Tibial nerve (tissue), 4 donors: ENCODE measurements around the gene SRPK2. TPM values are rescaled to one million over a fixed set of nuclear protein-coding genes. Genes with fewer than 3 reads are reported as not detected.
"Not testable (repeated sequence)": the region's sequence is repeated elsewhere in the genome, so short reads cannot be mapped to it uniquely, and the experiment has no call there.

Source experiments
- DNase-seq, 2 donors: peaks; one replicate each; pipeline ENCODE4 v3.0.0-alpha.2; 2019; ENCODE audit warnings: low spot score in 2 of 2
- H3K27ac ChIP-seq, 4 donors: fragments of 200-600 bp; sonication (generic) in 3 of 4; one replicate each; pipeline ENCODE4 v1.5.1; 2017 to 2019; ENCODE audit warnings: mild to moderate bottlenecking in 1 of 4
- H3K27me3 ChIP-seq, 2 donors: fragments of 200-600 bp; sonication (generic) in 1 of 2; one replicate each; pipeline versions ENCODE4 v1.5.1 to v1.6.0; 2017 to 2019
- H3K36me3 ChIP-seq, 3 donors: fragments of 200-600 bp; sonication (generic); one replicate each; pipeline ENCODE4 v1.5.1; 2018 to 2019
- H3K4me1 ChIP-seq, 4 donors: fragments of 200-600 bp; sonication (generic) in 3 of 4; one replicate each; pipeline ENCODE4 v1.5.1; 2017 to 2019
- H3K4me3 ChIP-seq, 4 donors: fragments of 200-600 bp; sonication (generic) in 3 of 4; one replicate each; pipeline ENCODE4 v1.5.1; 2017 to 2019; ENCODE audit warnings: mild to moderate bottlenecking in 1 of 4, moderate library complexity in 1 of 4
- H3K9me3 ChIP-seq, 4 donors: fragments of 200-600 bp; sonication (generic) in 3 of 4; one replicate each; pipeline ENCODE4 v1.5.1; 2017 to 2019
- EP300 ChIP-seq, 2 donors: sonication (generic); formaldehyde crosslinking; IDR thresholded peaks; one replicate each; pipeline ENCODE4 v1.6.1; 2017; ENCODE audit warnings: antibody characterized with exemption in 2 of 2, mild to moderate bottlenecking in 1 of 2
- POLR2A ChIP-seq, 2 donors: fragments of 450-650 bp; IDR thresholded peaks; one replicate each; pipeline ENCODE4 v1.6.1; 2017; ENCODE audit warnings: antibody characterized with exemption in 2 of 2, mild to moderate bottlenecking in 2 of 2, moderate library complexity in 2 of 2
- WGBS, 2 donors: methylation state at CpG; one replicate each; pipeline ENCODE4 v1.1.5; 2018; 5-methylcytosine and 5-hydroxymethylcytosine counted together
- total RNA-seq, 4 donors: library from RNA; depleted of rRNA; stranded (reverse); fragments of >200 nt; gene quantifications; one replicate each; pipeline ENCODE4 v1.1.0, GENCODE V29; 2016
- TF ChIP-seq, protein P1 (sequence below), 5 experiments: fragments of 200-600 bp in 3 of 5; fragments of 450-650 bp in 2 of 5; sonication (generic) in 3 of 5; IDR thresholded peaks; one replicate each; pipeline ENCODE4 v1.5.1; 2016 to 2019; ENCODE audit warnings: antibody characterized with exemption in 5 of 5, mild to moderate bottlenecking in 3 of 5, moderate library complexity in 2 of 5

The SRPK2 gene
- total RNA-seq, 4 donors from 2014 or later: 54.1 to 94.4 (median 61.9) TPM

DNA sequence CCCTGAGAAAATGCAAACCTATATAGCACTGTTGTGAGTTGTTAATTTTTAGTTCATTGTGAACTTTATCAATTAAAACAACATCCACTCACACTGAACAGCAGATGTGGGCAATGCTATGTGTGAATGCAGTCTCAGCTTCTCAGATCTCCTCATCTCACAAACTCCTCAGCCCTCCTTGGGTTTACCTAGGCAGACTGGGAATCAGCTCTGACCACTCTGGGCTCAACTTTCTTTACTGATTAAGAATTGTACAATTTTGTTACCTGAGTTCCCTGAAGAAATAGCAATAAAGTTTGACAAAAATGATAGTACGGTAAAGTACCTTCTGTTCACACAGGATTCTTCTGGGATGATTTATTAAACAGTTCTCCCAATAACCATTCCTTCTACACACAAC is 124.0 kb downstream of the SRPK2 start:
- TF ChIP-seq, protein P1, sequence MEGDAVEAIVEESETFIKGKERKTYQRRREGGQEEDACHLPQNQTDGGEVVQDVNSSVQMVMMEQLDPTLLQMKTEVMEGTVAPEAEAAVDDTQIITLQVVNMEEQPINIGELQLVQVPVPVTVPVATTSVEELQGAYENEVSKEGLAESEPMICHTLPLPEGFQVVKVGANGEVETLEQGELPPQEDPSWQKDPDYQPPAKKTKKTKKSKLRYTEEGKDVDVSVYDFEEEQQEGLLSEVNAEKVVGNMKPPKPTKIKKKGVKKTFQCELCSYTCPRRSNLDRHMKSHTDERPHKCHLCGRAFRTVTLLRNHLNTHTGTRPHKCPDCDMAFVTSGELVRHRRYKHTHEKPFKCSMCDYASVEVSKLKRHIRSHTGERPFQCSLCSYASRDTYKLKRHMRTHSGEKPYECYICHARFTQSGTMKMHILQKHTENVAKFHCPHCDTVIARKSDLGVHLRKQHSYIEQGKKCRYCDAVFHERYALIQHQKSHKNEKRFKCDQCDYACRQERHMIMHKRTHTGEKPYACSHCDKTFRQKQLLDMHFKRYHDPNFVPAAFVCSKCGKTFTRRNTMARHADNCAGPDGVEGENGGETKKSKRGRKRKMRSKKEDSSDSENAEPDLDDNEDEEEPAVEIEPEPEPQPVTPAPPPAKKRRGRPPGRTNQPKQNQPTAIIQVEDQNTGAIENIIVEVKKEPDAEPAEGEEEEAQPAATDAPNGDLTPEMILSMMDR (IDR thresholded peaks at IDR 0.05): no peak
- TF ChIP-seq EP300 (IDR thresholded peaks at IDR 0.05) (no peak), POLR2A (IDR thresholded peaks at IDR 0.05) (no peak)
- Histone ChIP-seq H3K27me3 (no peaks in the 10 kb centered on the region), H3K4me3 (no peak overlapping the region), H3K4me1 (peaks cover 0 to 33% (median 11%) of the 10 kb centered on the region in 4 donors), H3K27ac (no peak overlapping the region), H3K36me3 (no peaks in the 10 kb centered on the region), H3K9me3 (peaks cover 0 to 10% (median 0%) of the 10 kb centered on the region in 4 donors)
- 92 to 98% methylated on average over 1 of the region's 1 CpG for WGBS, 2 donors
- DNase-seq: no peak

DNA sequence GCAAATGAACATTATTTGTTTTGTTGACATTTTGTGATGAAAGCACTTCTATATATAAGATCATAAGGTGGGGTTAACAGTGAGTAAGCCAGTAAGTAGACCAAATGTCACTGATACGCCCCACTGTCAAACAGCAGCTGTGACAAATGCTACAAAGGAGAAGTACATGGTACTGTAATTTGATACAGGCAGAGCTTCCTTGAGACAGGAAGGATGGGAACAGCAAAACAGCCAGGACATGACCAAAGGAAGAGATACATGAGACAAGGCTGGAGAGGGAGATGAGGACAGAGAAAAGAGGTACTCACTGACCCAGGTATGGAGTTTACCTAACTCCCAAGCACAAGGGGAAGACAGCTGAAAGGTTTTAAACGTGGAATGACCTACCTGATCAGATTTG is 127.0 kb downstream of the SRPK2 start:
- TF ChIP-seq, protein P1 (IDR thresholded peaks at IDR 0.05): no peak
- TF ChIP-seq EP300 (IDR thresholded peaks at IDR 0.05) (no peak), POLR2A (IDR thresholded peaks at IDR 0.05) (no peak)
- H3K4me1 ChIP-seq: peaks cover 0 to 27% (median 9%) of the 10 kb centered on the region in 4 donors
- WGBS, 2 donors: 67 to 78% methylated on average over 2 of the region's 2 CpGs
- H3K4me3 ChIP-seq: no peak overlapping the region
- no peak for DNase-seq
- peaks cover 0 to 15% (median 0%) of the 10 kb centered on the region in 4 donors for H3K9me3 ChIP-seq
- H3K27me3 ChIP-seq: no peaks in the 10 kb centered on the region
- no peaks in the 10 kb centered on the region for H3K36me3 ChIP-seq
- no peak overlapping the region for H3K27ac ChIP-seq

DNA sequence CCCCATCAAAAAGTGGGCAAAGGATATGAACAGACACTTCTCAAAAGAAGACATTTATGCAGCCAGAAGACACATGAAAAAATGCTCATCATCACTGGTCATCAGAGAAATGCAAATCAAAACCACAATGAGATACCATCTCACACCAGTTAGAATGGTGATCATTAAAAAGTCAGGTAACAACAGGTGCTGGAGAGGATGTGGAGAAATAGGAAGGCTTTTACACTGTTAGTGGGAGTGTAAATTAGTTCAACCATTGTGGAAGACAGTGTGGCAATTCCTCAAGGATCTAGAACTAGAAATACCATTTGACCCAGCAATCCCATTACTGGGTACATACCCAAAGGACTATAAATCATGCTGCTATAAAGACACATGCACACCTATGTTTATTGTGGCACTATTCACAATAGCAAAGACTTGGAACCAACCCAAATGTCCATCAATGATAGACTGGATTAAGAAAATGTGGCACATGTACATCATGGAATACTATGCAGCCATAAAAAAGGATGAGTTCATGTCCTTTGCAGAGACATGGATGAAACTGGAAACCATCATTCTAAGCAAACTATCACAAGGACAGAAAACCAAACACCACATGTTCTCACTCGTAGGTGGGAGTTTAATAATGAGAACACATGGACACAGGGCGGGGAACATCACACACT is 128.4 kb downstream of the SRPK2 start:
- not testable (repeated sequence) for H3K27me3 ChIP-seq, H3K36me3 ChIP-seq, DNase-seq, H3K4me3 ChIP-seq, H3K27ac ChIP-seq
- 100% methylated on average over 2 of the region's 2 CpGs for WGBS, 2 donors
- Histone ChIP-seq H3K9me3 (peaks cover 0 to 15% (median 0%) of the 10 kb centered on the region in 4 donors), H3K4me1 (peaks cover 0 to 23% (median 9%) of the 10 kb centered on the region in 4 donors)

DNA sequence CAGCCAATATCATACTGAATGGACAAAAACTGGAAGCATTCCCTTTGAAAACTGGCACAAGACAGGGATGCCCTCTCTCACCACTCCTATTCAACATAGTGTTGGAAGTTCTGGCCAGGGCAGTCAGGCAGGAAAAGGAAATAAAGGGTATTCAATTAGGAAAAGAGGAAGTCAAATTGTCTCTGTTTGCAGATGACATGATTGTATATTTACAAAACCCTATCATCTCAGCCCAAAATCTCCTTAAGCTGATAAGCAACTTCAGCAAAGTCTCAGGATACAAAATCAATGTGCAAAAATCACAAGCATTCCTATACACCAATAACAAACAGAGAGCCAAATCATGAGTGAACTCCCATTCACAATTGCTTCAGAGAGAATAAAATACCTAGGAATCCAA is 129.8 kb downstream of the SRPK2 start:
- not testable (repeated sequence) for DNase-seq, H3K27me3 ChIP-seq, H3K4me3 ChIP-seq

DNA sequence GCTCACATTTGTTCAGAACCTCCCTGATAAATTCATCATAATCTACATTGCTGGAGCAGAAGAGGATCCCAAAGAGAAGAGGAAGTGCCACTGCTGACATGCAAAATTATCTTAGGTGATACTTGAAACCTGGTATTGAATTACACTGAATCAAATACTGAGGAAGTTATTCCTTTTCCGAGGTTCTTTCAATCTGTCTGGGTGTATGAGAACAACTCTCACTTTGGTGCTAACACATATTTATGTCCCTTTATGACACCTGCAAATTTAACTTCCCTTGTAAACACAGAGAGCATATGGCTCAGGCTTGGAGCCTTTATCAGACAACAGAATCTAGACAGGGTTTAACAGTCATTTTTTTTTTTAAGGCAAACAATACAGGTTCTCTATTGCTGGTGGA is 131.4 kb downstream of the SRPK2 start:
- H3K4me3 ChIP-seq: no peak overlapping the region
- WGBS, 2 donors: 0 to 3% methylated on average over 1 of the region's 1 CpG
- TF ChIP-seq POLR2A (IDR thresholded peaks at IDR 0.05) (no peak), EP300 (IDR thresholded peaks at IDR 0.05) (no peak)
- TF ChIP-seq, protein P1 (IDR thresholded peaks at IDR 0.05): no peak
- peak overlapping the region in 1 of 4 donors; percentile 20 for H3K27ac ChIP-seq
- no peak for DNase-seq
- H3K4me1 ChIP-seq: peaks cover 0 to 22% (median 6%) of the 10 kb centered on the region in 4 donors
- H3K36me3 ChIP-seq: no peaks in the 10 kb centered on the region
- no peaks in the 10 kb centered on the region for H3K27me3 ChIP-seq
- H3K9me3 ChIP-seq: peaks cover 0 to 15% (median 0%) of the 10 kb centered on the region in 4 donors

More for the DNA sequence above, 129.8 kb downstream of the SRPK2 start:
- not testable (repeated sequence) for H3K27ac ChIP-seq, H3K36me3 ChIP-seq
- Histone ChIP-seq H3K9me3 (peaks cover 0 to 15% (median 0%) of the 10 kb centered on the region in 4 donors), H3K4me1 (peaks cover 0 to 20% (median 6%) of the 10 kb centered on the region in 4 donors)

DNA sequence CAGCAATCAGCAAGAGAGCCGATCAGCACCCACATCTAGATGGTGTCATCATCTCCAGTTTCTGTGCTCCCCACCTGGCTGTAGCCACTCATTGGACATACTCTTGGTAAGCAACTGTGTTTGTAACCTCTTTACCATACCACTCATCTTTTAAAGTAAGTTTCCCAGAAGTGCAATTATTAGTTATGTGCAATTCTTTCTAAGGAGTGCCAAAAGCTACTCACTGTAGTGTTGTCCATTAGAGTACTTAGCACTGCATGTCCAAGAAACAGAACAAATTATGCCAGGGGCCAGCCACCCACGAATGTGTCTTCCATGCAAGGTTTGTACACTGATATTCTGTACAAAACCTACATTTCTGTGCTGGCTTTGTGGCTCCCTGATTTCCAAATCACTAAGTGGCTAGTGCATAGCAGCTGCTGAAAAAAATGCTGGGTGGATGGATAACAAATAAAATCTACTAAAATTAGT is 131.9 kb downstream of the SRPK2 start:
- Histone ChIP-seq H3K9me3 (peaks cover 0 to 15% (median 0%) of the 10 kb centered on the region in 4 donors), H3K27ac (peak overlapping the region in 1 of 4 donors; percentile 20), H3K4me3 (no peak overlapping the region), H3K4me1 (peaks cover 0 to 28% (median 6%) of the 10 kb centered on the region in 4 donors), H3K27me3 (no peaks in the 10 kb centered on the region), H3K36me3 (no peaks in the 10 kb centered on the region)
- 48 to 55% methylated on average over 2 of the region's 2 CpGs for WGBS, 2 donors
- no peak for DNase-seq
- TF ChIP-seq EP300 (IDR thresholded peaks at IDR 0.05) (no peak), POLR2A (IDR thresholded peaks at IDR 0.05) (no peak)
- TF ChIP-seq, protein P1 (IDR thresholded peaks at IDR 0.05): no peak
